ENCODE measurements around the gene JAZF1. TPM values are rescaled to one million over a fixed set of nuclear protein-coding genes. Genes with fewer than 3 reads are reported as not detected.

Gene JAZF1
- total and polyA plus RNA-seq, 2 of the 8 experiments (the other 6 are each of a cell fraction or from before 2014, with no cell fraction given): 2.6 to 21.8 TPM

- TF ChIP-seq, protein P1, sequence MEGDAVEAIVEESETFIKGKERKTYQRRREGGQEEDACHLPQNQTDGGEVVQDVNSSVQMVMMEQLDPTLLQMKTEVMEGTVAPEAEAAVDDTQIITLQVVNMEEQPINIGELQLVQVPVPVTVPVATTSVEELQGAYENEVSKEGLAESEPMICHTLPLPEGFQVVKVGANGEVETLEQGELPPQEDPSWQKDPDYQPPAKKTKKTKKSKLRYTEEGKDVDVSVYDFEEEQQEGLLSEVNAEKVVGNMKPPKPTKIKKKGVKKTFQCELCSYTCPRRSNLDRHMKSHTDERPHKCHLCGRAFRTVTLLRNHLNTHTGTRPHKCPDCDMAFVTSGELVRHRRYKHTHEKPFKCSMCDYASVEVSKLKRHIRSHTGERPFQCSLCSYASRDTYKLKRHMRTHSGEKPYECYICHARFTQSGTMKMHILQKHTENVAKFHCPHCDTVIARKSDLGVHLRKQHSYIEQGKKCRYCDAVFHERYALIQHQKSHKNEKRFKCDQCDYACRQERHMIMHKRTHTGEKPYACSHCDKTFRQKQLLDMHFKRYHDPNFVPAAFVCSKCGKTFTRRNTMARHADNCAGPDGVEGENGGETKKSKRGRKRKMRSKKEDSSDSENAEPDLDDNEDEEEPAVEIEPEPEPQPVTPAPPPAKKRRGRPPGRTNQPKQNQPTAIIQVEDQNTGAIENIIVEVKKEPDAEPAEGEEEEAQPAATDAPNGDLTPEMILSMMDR (IDR thresholded peaks at IDR 0.05; ENCODE audit: control extremely low read depth in 1 of 3, insufficient read depth in 1 of 3, low read depth in 1 of 3, low read length in 3 of 3): no peak
Observed at GRCh38 chr7:28013019-28013418, 167.6 kb downstream of the JAZF1 start (continued).

Measured in H1 (cell line).